Superior temporal gyrus (tissue), 1 donor: ENCODE data around the gene ANKRD40.

Source experiments
- DNase-seq: peaks from one replicate; pipeline ENCODE4 v3.0.0-alpha.2; 2016; ENCODE audit errors: extremely low spot score

The ANKRD40 gene

DNA sequence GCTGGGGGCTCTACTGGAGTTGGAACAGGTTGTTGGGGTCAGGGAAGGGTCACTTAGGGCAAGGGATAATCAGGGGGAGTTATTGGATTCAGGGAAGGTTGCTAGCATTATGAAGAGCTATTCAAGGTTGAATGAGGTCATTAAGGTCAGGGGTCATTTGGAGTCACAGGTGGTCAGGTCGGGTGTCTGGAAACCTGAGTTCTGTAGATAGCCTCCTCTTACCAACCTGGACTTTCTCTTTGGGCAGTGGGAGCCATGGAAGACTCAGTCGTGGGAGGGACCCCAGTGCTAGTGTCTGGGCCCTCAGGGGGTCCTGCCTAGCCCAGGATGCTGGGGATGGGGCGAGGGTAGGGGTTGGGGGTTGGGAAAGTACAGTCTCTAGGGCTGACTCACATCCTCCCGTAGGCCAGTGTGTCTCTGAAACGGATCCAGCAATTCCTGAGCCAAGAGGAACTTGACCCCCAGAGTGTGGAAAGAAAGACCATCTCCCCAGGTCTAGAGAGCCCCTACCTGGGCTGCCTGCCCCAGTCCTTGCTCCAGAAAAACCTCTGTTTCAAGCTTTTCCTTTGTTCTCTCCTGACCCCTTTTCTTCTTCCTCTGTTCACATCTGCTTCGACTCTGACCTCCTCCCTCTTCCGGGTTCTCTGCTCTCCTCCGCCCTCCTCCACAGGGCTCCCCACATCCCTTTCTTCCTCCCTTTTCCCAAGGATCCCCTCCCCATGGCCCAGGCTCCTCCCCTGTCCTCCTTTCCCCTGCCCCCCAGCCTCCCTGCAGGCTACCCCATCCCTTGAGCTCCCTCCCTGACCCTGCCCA is 39.5 kb downstream of the ANKRD40 start:
- DNase-seq = no peak

DNA sequence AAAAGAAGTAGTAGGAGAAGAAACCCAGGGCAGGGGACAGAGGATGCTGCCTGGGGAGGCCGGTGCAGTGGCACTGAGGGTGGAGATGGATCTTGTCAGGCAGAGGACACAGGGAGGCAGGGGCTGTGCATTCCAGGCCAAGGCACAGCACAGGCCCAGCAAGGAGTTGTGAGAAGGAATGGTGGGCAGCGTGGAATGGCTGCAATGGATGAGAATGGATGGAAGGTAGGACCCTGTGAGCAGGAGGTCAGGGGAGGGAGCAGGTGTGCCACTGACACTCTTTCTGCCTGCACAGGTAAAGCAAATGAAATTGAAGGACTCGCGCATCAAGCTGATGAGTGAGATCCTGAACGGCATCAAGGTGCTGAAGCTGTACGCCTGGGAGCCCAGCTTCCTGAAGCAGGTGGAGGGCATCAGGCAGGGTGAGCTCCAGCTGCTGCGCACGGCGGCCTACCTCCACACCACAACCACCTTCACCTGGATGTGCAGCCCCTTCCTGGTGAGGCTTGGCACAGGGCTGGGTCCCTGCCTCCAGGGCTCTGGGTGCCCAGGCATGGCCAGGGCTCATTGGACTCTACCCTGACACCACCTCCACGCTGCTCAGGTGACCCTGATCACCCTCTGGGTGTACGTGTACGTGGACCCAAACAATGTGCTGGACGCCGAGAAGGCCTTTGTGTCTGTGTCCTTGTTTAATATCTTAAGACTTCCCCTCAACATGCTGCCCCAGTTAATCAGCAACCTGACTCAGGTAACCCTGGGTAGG is 40.3 kb downstream of the ANKRD40 start:
- DNase-seq = no peak

- DNase-seq = no peak
These were observed 41.4 kb downstream of the ANKRD40 start for GRCh38 chr17:50666316-50666715.

DNA sequence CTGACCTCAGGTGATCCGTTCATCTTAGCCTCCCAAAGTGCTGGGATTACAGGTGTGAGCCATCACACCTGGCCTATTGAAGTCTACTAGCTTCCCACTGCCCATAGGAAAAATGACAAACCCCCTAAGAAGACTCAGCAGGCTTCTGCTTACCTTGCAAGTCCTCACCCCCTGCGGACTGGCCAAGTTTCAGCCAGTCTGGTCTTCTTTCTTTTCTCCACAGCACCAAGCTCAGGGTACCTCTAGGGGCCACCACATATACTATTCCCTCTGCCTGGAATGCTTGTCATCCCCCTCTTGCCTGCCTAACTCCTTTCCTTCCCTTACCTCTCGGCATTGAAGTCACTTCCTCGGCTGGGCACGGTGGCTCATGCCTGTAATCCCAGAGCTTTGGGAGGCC is 41.9 kb downstream of the ANKRD40 start:
- DNase-seq = no peak

GRCh38 chr17:50664788-50665458 is 42.8 kb downstream of the ANKRD40 start:
- no peak for DNase-seq

GRCh38 chr17:50663812-50664374 is 43.8 kb downstream of the ANKRD40 start:
- DNase-seq = no peak

- no peak for DNase-seq
These were observed 45.0 kb downstream of the ANKRD40 start for GRCh38 chr17:50662632-50663225.

DNA sequence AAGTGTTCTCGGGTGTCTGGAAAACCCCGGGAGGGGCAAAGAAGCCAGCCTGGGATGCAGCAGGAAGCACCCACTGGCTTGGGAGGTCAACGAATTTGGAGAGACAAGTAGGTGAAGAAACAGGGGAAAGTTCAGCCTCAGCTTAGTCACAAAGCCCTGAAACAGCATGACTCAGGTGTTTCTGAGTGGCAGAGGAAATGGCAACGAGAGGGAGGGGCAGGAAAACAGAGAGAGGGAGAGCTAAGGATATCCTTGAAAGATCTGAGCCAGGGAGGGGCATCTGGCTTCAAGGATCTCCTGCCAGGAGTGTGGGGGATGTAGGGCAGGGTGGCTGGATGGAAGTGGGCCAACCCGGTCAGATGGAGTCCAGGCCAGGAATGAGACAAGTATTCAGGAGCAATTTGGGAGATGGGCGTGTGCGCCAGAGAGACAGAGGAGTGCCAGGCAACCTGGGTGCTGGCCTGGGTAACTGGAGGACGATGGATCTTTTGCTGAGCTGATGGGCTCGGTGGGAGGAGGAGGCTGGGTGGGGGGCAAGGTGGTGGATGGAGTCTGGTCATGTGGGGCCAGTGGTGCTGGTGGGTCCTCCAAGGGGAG is 45.8 kb downstream of the ANKRD40 start:
- DNase-seq = no peak

DNA sequence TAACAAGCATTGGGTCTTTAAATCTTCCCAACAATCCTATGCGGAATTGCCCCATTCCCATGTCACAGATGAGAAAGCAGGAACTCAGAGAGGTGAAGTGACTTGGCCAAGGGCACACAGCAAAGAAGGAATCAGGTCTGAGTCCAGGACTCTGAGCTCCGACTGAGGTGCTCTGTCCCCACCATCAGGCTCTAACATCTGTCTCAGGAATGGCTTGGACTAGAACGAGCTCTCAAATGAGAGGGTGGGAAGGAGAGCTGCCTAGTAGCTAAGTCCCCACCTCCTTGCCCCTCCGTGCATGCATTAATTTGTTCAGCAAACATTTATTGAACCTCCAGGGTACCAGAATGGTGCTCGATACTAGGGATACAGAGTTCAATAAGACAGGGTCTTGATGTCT is 46.4 kb downstream of the ANKRD40 start:
- no peak for DNase-seq

DNA sequence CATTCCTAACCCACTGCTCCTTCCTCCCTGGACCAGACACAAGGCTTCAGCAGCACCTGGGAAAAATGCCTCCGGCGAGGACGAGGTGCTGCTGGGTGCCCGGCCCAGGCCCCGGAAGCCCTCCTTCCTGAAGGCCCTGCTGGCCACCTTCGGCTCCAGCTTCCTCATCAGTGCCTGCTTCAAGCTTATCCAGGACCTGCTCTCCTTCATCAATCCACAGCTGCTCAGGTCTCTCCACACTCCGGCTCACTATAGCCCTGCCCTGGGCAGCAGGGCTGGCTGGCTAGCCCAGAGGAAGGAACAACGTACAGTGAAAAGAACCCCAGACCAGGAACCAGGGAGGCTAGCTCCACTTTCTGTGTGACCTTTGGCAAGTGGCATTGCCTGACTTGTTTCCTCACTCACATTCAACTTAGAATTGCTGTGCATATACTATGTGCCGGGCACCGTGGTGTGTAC is 46.8 kb downstream of the ANKRD40 start:
- no peak for DNase-seq

DNA sequence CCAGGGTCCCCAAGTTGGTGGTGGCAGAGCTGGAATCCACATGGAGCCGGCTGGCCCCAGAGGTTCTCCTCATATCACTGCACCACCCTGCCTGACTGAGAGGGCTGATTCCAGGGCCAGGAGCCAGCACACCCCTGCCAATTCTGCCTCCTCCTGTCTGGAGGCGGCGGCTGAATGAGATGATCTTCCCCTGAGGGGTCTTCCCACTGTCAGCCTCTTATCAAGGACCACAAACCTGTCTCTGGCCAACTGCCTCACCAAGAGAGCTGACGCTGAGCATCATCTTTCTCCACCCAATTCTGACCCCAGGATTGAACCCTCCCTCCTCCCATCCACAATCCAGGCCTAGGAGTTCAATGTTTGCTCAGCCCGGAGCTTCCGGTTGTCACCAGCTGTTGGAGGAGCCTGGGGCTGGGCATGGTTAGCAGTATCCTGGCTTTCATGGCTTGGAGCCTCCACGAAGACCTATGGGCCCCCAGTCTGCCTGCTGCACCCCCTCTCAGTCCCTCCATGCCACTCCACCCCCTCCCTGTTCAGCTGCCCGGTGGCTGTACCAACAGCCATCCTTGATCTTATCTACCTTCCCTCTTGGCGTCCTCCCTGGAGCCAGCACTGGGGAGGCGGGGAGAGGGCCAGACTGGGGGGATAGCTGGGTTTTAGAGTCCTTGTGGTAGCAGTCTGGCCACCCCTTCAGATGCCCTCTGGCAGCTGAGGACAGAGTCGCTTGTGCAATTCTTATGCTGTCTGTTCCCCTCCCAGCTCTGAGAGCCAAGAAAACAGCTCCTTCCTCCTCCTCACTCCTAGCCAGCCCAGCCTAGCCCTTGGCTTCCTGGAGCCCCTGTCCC is 47.5 kb downstream of the ANKRD40 start:
- DNase-seq = no peak

DNA sequence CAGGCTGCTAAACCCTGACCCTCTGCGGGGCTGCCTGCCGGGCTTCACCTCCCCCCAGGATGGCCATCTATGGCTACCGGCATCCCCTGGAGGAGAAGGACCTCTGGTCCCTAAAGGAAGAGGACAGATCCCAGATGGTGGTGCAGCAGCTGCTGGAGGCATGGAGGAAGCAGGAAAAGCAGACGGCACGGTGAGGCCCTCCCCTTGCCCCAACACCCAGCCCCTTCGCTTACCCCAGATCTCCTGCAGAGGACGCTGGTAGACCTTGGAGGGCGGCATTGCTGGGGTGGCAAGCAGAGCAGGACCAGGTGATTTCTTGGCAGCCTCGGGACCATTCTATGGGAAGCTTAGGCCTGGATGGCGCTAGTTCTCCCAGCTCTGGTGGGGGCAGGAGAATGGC is 48.5 kb downstream of the ANKRD40 start:
- DNase-seq = no peak

DNA sequence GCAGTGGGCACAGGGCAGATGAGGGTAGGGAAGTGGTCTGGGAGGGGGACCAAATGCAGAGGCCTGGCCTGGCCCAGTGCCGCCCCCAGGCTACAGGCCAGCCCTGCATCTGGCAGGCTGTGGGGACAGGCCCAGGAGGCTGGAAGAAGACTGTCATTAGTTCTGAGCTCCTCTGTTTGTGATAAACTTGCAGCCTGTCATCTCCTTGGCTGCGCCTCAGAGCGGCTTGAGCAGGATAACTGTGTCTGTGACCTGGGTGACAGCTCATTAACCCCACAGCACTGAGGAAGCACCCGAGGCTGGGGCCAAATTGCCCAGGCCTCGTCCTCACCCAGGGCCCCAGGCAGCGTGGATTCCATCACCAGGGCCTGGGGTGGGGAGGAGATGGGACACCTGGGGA is 49.1 kb downstream of the ANKRD40 start:
- DNase-seq = no peak

- DNase-seq = no peak
These were observed 50.1 kb downstream of the ANKRD40 start for GRCh38 chr17:50657627-50658026.

DNA sequence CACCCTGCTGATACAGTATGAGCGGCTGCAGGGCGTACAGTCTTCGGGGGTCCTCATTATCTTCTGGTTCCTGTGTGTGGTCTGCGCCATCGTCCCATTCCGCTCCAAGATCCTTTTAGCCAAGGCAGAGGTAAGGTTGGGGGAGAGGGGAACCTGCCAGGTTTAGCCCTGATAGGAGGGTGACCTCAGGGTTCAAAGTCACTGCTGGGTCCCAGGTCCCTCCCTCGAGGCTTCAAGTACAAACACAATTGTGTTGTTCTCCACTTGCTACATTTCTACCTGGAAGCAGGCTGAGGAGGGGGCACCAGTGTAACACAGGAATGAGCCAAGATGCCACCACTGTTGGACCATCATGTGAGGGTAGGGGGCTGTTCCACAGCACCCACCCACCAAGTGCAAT is 50.7 kb downstream of the ANKRD40 start:
- DNase-seq = no peak

DNA sequence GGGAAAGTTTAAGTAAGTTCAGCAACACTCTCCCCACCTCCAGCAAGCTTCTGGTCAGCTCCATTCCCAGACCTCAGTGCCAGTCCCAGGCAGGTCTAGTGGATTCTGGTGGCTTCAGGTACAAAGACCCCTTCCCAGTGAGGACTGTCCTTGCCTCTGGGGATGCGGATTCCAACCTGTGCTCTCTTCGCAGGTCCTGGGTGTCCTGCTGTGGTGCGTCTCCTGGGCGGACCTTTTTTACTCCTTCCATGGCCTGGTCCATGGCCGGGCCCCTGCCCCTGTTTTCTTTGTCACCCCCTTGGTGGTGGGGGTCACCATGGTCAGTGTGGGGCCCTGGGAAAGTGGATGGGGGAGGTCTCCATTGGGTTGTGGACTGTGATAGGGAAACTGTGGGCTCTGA is 51.2 kb downstream of the ANKRD40 start:
- no peak for DNase-seq

DNA sequence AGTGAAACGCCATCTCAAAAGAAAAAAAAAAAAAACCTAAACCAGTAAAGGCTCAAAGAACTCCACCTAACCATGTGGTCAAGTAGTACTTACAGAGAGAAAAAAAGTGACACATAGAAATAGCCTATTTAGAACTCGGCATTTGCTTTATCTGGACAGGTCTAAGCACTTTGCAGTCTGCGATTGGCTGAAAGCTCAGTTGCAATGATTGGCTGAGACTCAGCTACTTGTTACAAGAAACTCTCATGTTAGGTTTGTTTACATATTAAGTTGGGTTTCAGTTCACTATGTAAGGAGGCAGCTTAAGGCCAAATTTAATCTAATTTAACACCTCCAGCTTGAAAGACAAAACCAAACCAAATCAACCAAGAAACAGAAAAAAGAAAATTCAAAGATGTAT is 54.0 kb downstream of the ANKRD40 start:
- no peak for DNase-seq

- DNase-seq = no peak
These were observed 56.1 kb downstream of the ANKRD40 start for GRCh38 chr17:50651661-50652060.

DNA sequence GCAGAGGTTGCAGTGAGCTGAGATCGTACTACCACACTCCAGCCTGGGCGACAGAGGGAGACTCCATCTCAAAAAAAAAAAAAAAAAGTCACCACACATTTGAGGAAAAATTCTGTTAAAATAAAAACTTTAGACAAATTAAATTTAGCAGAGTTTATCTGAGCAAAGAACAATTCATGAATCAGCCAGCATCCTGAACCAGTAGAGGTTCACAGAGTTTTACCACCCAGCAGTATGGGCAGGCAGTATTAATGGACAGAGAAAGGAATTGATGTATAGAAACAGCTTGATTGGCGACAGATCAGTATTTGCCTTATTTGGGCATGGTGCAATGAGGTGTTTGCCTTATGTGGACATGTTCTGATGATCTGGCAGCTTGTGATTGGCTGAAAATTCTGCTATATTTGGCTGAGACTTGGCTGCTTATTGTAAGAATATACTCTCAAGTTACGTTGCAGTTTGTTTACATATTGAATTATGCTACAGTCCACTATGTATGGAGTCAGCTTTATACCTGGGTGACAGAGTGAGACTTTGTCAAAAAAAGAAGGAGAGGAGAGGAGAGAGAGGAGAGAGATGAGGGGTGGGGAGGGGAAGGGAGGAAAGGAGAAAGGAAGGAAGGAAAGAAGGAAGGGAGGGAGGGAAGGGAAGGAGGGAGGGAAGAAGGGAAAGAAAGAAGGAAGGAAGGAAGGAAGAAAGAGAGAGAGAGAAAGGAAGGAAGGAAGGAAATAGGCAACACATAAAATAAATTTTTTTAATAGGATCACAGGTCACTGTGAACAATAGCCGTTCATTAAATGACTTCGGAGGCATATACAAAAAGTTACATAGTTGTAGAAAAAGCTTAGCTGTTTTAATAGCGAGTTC is 58.4 kb downstream of the ANKRD40 start:
- no peak for DNase-seq

DNA sequence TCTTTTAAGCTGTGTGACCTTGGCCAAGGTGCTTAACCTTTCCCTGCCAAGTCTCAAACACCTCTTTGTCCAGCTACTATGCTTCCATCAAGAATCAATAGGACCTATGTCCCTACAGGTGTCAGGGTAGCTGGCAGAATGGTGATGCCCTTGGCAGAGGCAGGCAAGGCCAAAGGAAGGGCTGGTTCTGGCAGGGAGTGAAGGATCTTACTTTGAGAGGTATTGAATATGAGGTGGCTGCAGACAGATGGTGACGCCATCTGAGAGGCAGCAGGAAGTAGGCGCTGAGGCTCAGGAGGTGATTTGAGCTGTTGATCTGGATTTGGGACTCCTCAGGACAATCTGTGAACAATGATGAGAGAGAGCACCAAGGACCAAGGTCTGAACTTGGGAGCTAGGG is 60.5 kb downstream of the ANKRD40 start:
- no peak for DNase-seq
